Measurements from ENCODE around the gene SIRT2.
"Not testable (repeated sequence)": the region's sequence is repeated elsewhere in the genome, so short reads cannot be mapped to it uniquely, and the experiment has no call there.

SIRT2 gene

GRCh38 chr19:38892841-38893240 is 6.6 kb downstream of the SIRT2 start:
- no peak for DNase-seq

GRCh38 chr19:38891771-38892170 is 7.6 kb downstream of the SIRT2 start:
- no peak for DNase-seq

GRCh38 chr19:38890686-38891085 is 8.7 kb downstream of the SIRT2 start:
- DNase-seq: no peak

- DNase-seq: no peak
Measured at GRCh38 chr19:38889803-38890202, 9.6 kb downstream of the SIRT2 start.

- DNase-seq: no peak
Measured at GRCh38 chr19:38888876-38889275, 10.5 kb downstream of the SIRT2 start.

DNA sequence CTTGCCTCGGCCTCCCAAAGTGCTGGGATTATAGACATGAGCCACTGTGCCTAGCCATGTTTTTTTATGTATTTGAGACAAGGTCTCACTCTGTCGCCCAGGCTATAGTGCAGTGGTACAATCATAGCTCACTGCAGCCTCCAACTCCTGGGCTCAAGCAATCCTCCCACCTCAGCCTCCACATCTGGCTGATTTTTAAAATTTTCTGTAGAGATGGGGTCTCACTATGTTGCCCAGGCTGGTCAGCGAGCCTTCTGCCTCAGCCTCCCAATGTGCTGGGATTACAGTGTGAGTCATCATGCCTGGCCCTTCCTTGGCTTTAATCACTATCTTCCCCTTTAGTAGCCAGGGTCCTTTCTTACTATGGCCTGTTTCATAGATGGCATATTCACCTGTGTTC is 14.7 kb downstream of the SIRT2 start:
- DNase-seq: not testable (repeated sequence)

GRCh38 chr19:38883286-38883685 is 16.1 kb downstream of the SIRT2 start:
- no peak for DNase-seq

GRCh38 chr19:38880882-38881609 is 18.4 kb downstream of the SIRT2 start:
- DNase-seq: no peak

DNA sequence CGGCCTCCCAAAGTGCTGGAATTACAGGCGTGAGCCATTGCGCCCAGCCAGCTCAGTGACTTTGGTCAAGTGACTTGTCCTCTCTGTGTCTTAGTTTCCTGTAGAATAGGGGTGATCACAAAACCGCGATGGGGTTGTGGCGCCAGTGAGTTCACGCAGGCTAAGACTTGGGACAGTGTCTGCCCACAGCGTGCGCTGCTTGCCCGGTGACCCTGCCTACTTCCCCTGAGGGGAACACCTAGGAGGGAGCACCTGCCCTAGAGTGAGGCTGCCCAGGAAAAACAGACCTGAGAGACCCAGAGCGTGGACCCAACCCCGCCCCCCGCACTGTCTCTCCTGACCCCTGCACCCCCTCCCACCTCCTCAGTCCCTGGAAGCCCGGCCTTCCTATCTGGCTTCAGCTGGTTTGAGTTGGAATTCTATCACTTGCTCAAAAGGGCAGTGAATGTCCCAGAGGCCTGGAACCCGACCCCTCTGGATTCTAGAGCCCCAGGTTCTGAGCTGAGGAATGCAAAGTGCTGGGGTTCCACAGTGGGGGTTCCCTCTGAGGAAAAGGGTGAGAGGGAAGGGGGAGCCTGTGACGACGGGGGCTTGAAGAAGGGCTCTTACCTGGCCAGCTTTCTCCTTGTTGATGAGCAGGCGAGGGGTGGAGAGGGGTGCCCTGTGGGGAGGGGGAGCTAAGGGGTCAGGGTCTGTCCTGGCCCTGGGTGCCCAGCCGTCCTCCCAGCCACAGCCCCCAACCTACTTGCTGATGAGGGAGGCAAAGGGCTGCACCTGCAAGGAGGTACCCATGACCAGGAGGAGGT is 19.1 kb downstream of the SIRT2 start:
- no peak for DNase-seq

- DNase-seq: no peak
Measured at GRCh38 chr19:38879400-38879751, 20.0 kb downstream of the SIRT2 start.

DNA sequence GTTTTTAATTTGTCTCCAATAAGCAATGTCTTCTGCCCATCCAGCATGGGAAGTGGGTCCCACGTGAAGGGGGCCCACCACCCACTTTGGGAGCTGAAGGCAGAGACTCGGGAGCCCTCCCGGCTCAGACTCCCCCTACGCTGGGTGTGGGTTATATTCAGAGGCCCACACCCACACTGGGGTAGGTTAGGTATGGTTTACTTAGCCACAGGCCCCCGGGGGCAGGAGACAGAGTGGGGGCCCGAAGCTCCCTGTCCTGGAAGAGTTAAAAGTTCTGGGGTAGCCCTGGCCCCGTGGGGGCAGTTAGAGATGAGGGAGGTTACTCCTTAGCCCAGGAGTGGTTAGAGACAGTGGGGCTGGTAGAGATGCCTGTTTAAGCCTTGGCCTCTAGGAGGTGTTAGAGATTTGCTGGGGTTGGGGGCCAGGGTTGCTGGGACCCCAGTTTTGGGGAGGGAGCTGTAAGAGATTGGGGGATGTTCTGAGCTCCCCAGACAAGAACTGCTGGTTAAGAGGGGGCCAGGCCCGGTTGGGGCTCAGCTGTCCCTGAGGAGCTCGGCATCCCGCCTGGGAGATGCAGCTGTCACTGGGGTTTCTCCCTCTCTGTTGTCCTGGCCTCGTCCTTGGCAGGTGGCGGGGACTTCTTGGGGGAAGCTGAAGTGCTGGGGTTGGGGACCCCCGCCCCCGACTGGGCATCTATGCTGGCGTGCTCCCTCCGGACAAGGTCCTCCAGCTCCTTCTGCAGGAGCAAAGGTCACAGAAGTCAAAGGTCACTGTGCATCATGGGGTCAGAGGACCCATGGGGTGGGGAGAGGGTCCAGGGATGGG is 20.6 kb downstream of the SIRT2 start:
- DNase-seq: no peak

- DNase-seq: peak; percentile 60
Measured at GRCh38 chr19:38877781-38878574, 21.4 kb downstream of the SIRT2 start, which contains the start of gene RINL. RINL (minus strand) TSS chr19:38878275; CDS start chr19:38876742, 1,533 bp downstream.

- no peak for DNase-seq
Measured at GRCh38 chr19:38875656-38876395, 23.6 kb downstream of the SIRT2 start.

DNA sequence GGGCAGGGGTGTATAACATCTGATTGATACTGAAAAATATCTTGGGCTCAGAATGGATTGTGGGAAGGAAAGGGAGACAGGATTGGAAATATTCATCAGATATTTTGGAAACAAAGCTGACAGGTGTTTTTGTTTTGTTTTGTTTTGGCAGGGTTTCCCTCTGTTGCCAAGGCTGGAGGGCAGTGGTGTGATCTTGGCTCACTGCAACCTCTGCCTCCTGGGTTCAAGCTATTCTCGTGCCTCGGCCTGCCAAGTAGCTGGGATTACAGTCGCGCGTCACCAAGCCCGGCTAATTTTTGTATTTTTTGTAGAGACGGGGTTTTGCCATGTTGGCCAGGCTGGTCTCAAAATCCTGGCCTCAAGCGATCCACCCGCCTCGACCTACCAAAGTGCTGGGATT is 26.0 kb downstream of the SIRT2 start:
- DNase-seq: not testable (repeated sequence)

DNA sequence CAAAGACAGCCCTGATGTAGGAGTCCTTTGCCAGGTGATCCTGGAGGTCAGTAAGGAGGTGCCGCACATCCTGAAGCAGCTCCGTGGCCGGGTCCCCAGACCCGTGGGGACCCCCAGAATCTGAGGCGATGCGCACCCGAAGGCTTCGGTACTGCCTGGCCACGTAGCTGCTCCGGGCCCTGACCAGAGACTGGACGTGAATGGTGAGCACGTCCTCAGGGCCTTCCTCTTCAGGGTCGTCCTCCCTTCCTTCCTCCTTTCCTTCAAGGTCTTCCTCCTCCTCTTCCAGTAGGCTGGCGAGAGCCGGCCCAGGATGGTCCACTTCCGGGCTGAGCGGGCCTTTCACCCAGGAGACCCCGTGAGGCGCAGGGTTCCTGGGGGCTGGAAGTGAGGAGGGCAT is 28.8 kb downstream of the SIRT2 start:
- DNase-seq: no peak

GRCh38 chr19:38869836-38870607 is 29.4 kb downstream of the SIRT2 start:
- DNase-seq: no peak

- no peak for DNase-seq
Measured at GRCh38 chr19:38869160-38869835, 30.1 kb downstream of the SIRT2 start.

- no peak for DNase-seq
Measured at GRCh38 chr19:38868551-38868950, 30.9 kb downstream of the SIRT2 start.

GRCh38 chr19:38867171-38867780 is 32.1 kb downstream of the SIRT2 start:
- no peak for DNase-seq

All from NCI-H1092 (cell line).